HEK293 (cell line): ENCODE results near the gene YWHAQ.

Source experiments
- GFI1B ChIP-seq: fragments of 450-650 bp; formaldehyde crosslinking; IDR thresholded peaks from 2 replicates; pipeline ENCODE4 v1.5.1; 2016; ENCODE audit warnings: missing biosample characterization, missing genetic modification characterization
- IKZF3 ChIP-seq: fragments of 450-650 bp; IDR thresholded peaks from 2 replicates; pipeline ENCODE4 v1.5.0; 2018; ENCODE audit warnings: missing biosample characterization, mild to moderate bottlenecking, missing genetic modification characterization, moderate library complexity
- KLF1 ChIP-seq: fragments of 450-650 bp; formaldehyde crosslinking; IDR thresholded peaks from 2 replicates; pipeline ENCODE4 v1.5.1; 2016; ENCODE audit warnings: missing biosample characterization, missing genetic modification characterization
- KLF10 ChIP-seq: fragments of 450-650 bp; IDR thresholded peaks from 2 replicates; pipeline ENCODE4 v1.5.1; 2018; ENCODE audit warnings: missing biosample characterization, mild to moderate bottlenecking, missing genetic modification characterization
- KLF16 ChIP-seq: fragments of 450-650 bp; formaldehyde crosslinking; IDR thresholded peaks from 2 replicates; pipeline ENCODE4 v1.5.1; 2017; ENCODE audit warnings: missing biosample characterization, missing genetic modification characterization
- KLF9 ChIP-seq: fragments of 450-650 bp; formaldehyde crosslinking; IDR thresholded peaks from 2 replicates; pipeline ENCODE4 v1.5.1; 2016; ENCODE audit warnings: missing biosample characterization, missing genetic modification characterization, low read depth
- SCRT1 ChIP-seq: fragments of 450-650 bp; formaldehyde crosslinking; IDR thresholded peaks from 2 replicates; pipeline ENCODE4 v1.5.1; 2016; ENCODE audit warnings: missing biosample characterization, missing genetic modification characterization, borderline replicate concordance
- SP3 ChIP-seq: fragments of 450-650 bp; formaldehyde crosslinking; IDR thresholded peaks from 2 replicates; pipeline ENCODE4 v1.5.1; 2016; ENCODE audit warnings: missing biosample characterization, missing genetic modification characterization
- SP7 ChIP-seq: fragments of 450-650 bp; formaldehyde crosslinking; IDR thresholded peaks from 2 replicates; pipeline ENCODE4 v1.5.1; 2016; ENCODE audit warnings: missing biosample characterization, missing genetic modification characterization
- ZBTB20 ChIP-seq: fragments of 450-650 bp; formaldehyde crosslinking; IDR thresholded peaks from 2 replicates; pipeline ENCODE4 v1.5.1; 2016; ENCODE audit warnings: missing biosample characterization, missing genetic modification characterization
- ZBTB8A ChIP-seq: fragments of 450-650 bp; formaldehyde crosslinking; IDR thresholded peaks from 2 replicates; pipeline ENCODE4 v1.5.1; 2016; ENCODE audit warnings: missing biosample characterization, missing genetic modification characterization
- ZIC2 ChIP-seq: fragments of 450-650 bp; formaldehyde crosslinking; IDR thresholded peaks from 2 replicates; pipeline ENCODE4 v1.5.1; 2016; ENCODE audit warnings: missing biosample characterization, missing genetic modification characterization
- ZNF157 ChIP-seq: fragments of 450-650 bp; formaldehyde crosslinking; IDR thresholded peaks from 2 replicates; pipeline ENCODE4 v1.5.1; 2016; ENCODE audit warnings: missing biosample characterization, missing genetic modification characterization
- ZNF335 ChIP-seq: fragments of 450-650 bp; formaldehyde crosslinking; conservative IDR thresholded peaks from 2 replicates; pipeline ENCODE4 v1.5.1; 2016; ENCODE audit warnings: missing biosample characterization, missing genetic modification characterization
- ZNF391 ChIP-seq: fragments of 450-650 bp; formaldehyde crosslinking; IDR thresholded peaks from 2 replicates; pipeline ENCODE4 v1.5.1; 2016; ENCODE audit warnings: low read depth, missing biosample characterization, missing genetic modification characterization, borderline replicate concordance
- ZNF404 ChIP-seq: fragments of 450-650 bp; formaldehyde crosslinking; IDR thresholded peaks from 2 replicates; pipeline ENCODE4 v1.5.1; 2017; ENCODE audit warnings: missing biosample characterization, missing genetic modification characterization
- ZNF501 ChIP-seq: fragments of 450-650 bp; formaldehyde crosslinking; IDR thresholded peaks from 2 replicates; pipeline ENCODE4 v1.5.1; 2016; ENCODE audit warnings: missing biosample characterization, missing genetic modification characterization
- ZNF561 ChIP-seq: fragments of 450-650 bp; IDR thresholded peaks from 2 replicates; pipeline ENCODE4 v1.5.1; 2018; ENCODE audit warnings: missing biosample characterization, missing genetic modification characterization, borderline replicate concordance
- ZNF664 ChIP-seq: fragments of 450-650 bp; formaldehyde crosslinking; IDR thresholded peaks from 2 replicates; pipeline ENCODE4 v1.5.1; 2016; ENCODE audit warnings: missing biosample characterization, missing genetic modification characterization
- ZNF843 ChIP-seq: fragments of 450-650 bp; formaldehyde crosslinking; IDR thresholded peaks from 2 replicates; pipeline ENCODE4 v1.5.1; 2016; ENCODE audit warnings: missing biosample characterization, missing genetic modification characterization
- ZXDB ChIP-seq: fragments of 450-650 bp; formaldehyde crosslinking; IDR thresholded peaks from 2 replicates; pipeline ENCODE4 v1.5.1; 2016; ENCODE audit warnings: missing biosample characterization, missing genetic modification characterization
- TF ChIP-seq, protein P1 (sequence below): fragments of 450-650 bp; formaldehyde crosslinking; IDR thresholded peaks from 2 replicates; pipeline ENCODE4 v1.5.1; 2016; ENCODE audit warnings: missing biosample characterization, missing genetic modification characterization
- TF ChIP-seq, protein P2 (sequence below): fragments of 450-650 bp; formaldehyde crosslinking; IDR thresholded peaks from 2 replicates; pipeline ENCODE4 v1.5.1; 2016; ENCODE audit warnings: missing biosample characterization, missing genetic modification characterization
- TF ChIP-seq, protein P3 (sequence below): IDR thresholded peaks from 2 replicates; pipeline ENCODE4 v1.6.1; 2011; ENCODE audit warnings: mild to moderate bottlenecking, low read depth, low read length, borderline replicate concordance
- TF ChIP-seq, protein P4 (sequence below): fragments of 450-650 bp; formaldehyde crosslinking; IDR thresholded peaks from 2 replicates; pipeline ENCODE4 v1.5.1; 2016; ENCODE audit warnings: missing biosample characterization, missing genetic modification characterization, borderline replicate concordance
- TF ChIP-seq, protein P5 (sequence below): fragments of 450-650 bp; formaldehyde crosslinking; IDR thresholded peaks from 2 replicates; pipeline ENCODE4 v1.5.1; 2016; ENCODE audit warnings: missing biosample characterization, missing genetic modification characterization

The YWHAQ gene

DNA sequence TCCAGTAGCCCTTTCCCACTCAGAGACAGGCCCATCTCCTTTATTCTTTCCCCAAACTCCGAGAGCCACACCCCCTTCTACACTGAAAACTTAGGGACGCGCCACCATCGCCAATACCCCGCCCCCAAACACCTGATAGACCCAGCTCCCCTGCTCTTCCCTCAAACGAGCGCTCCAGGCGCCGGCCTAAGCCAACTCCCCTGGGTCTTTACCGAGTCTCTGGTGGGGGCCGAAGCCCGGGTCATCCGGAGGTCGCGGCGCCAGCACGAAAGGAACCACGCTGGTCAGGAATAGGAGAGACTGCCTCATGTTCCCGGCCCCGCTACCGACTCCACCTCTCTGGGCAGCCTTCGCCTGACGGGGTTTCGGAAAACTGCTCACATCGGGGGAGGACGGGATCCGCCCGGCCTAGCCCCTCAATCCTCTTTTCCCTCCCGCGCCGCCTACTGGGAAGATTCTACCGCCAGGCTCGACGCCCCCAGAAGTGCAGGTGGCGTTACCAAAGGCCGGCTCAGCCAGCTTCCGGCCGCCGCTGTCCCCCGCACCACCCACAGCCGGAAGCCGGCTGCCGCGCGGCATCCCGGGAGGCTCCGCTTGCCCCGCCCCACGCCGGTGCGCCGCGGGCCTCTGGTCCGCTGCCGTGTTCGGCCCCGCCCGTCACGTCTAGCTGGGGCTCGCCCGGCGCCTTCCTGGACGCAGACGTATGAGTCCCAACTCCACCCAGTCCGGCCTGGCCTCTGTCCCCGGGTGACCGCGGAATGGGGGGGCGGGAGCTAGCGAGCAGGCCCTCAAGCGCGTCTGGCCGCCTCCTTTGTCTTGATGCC is 75.3 kb downstream of the YWHAQ start, which contains the start of gene ADAM17 (continued):
- TF ChIP-seq ZNF157 (tag by site-specific recombination) (no peak), ZXDB (tag by site-specific recombination) (peak; percentile 69), ZNF843 (tag by site-specific recombination) (0 out of 2 replicates have a peak, but pooled peaks have one; percentile 37), KLF1 (peak; percentile 44; the same call in 1 of the 2 replicates), KLF16 (tag by site-specific recombination) (peak; percentile 48; the same call in 1 of the 2 replicates), ZNF561 (peak; percentile 81; the same call in 1 of the 2 replicates), ZNF501 (tag by site-specific recombination) (0 out of 2 replicates have a peak, but pooled peaks have one; percentile 58), KLF10 (tag by site-specific recombination) (peak; percentile 81), ZNF391 (tag by site-specific recombination) (peak; percentile 51; the same call in 1 of the 2 replicates), ZBTB20 (tag by site-specific recombination) (peak; percentile 56), GFI1B (tag by site-specific recombination) (no peak), ZNF664 (tag by site-specific recombination) (no peak), KLF9 (tag by site-specific recombination) (peak; percentile 96), ZNF335 (tag by site-specific recombination) (peak; percentile 96), ZNF404 (tag by site-specific recombination) (no peak), SP3 (tag by site-specific recombination) (peak; percentile 68), ZIC2 (peak; percentile 46), SCRT1 (tag by site-specific recombination) (0 out of 2 replicates have a peak, but pooled peaks have one; percentile 21), IKZF3 (tag by site-specific recombination) (peak; percentile 94), SP7 (tag by site-specific recombination) (peak; percentile 59), ZBTB8A (peak; percentile 72)
- TF ChIP-seq, protein P1, sequence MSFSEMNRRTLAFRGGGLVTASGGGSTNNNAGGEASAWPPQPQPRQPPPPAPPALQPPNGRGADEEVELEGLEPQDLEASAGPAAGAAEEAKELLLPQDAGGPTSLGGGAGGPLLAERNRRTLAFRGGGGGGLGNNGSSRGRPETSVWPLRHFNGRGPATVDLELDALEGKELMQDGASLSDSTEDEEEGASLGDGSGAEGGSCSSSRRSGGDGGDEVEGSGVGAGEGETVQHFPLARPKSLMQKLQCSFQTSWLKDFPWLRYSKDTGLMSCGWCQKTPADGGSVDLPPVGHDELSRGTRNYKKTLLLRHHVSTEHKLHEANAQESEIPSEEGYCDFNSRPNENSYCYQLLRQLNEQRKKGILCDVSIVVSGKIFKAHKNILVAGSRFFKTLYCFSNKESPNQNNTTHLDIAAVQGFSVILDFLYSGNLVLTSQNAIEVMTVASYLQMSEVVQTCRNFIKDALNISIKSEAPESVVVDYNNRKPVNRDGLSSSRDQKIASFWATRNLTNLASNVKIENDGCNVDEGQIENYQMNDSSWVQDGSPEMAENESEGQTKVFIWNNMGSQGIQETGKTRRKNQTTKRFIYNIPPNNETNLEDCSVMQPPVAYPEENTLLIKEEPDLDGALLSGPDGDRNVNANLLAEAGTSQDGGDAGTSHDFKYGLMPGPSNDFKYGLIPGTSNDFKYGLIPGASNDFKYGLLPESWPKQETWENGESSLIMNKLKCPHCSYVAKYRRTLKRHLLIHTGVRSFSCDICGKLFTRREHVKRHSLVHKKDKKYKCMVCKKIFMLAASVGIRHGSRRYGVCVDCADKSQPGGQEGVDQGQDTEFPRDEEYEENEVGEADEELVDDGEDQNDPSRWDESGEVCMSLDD (tag by site-specific recombination), result no peak
- TF ChIP-seq, protein P2, sequence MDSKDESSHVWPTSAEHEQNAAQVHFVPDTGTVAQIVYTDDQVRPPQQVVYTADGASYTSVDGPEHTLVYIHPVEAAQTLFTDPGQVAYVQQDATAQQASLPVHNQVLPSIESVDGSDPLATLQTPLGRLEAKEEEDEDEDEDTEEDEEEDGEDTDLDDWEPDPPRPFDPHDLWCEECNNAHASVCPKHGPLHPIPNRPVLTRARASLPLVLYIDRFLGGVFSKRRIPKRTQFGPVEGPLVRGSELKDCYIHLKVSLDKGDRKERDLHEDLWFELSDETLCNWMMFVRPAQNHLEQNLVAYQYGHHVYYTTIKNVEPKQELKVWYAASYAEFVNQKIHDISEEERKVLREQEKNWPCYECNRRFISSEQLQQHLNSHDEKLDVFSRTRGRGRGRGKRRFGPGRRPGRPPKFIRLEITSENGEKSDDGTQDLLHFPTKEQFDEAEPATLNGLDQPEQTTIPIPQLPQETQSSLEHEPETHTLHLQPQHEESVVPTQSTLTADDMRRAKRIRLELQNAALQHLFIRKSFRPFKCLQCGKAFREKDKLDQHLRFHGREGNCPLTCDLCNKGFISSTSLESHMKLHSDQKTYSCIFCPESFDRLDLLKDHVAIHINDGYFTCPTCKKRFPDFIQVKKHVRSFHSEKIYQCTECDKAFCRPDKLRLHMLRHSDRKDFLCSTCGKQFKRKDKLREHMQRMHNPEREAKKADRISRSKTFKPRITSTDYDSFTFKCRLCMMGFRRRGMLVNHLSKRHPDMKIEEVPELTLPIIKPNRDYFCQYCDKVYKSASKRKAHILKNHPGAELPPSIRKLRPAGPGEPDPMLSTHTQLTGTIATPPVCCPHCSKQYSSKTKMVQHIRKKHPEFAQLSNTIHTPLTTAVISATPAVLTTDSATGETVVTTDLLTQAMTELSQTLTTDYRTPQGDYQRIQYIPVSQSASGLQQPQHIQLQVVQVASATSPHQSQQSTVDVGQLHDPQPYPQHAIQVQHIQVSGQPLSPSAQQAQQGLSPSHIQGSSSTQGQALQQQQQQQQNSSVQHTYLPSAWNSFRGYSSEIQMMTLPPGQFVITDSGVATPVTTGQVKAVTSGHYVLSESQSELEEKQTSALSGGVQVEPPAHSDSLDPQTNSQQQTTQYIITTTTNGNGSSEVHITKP, result peak; percentile 89
- TF ChIP-seq, protein P3, sequence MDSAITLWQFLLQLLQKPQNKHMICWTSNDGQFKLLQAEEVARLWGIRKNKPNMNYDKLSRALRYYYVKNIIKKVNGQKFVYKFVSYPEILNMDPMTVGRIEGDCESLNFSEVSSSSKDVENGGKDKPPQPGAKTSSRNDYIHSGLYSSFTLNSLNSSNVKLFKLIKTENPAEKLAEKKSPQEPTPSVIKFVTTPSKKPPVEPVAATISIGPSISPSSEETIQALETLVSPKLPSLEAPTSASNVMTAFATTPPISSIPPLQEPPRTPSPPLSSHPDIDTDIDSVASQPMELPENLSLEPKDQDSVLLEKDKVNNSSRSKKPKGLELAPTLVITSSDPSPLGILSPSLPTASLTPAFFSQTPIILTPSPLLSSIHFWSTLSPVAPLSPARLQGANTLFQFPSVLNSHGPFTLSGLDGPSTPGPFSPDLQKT, result peak; percentile 63; the same call in 1 of the 2 replicates
- TF ChIP-seq, protein P4, sequence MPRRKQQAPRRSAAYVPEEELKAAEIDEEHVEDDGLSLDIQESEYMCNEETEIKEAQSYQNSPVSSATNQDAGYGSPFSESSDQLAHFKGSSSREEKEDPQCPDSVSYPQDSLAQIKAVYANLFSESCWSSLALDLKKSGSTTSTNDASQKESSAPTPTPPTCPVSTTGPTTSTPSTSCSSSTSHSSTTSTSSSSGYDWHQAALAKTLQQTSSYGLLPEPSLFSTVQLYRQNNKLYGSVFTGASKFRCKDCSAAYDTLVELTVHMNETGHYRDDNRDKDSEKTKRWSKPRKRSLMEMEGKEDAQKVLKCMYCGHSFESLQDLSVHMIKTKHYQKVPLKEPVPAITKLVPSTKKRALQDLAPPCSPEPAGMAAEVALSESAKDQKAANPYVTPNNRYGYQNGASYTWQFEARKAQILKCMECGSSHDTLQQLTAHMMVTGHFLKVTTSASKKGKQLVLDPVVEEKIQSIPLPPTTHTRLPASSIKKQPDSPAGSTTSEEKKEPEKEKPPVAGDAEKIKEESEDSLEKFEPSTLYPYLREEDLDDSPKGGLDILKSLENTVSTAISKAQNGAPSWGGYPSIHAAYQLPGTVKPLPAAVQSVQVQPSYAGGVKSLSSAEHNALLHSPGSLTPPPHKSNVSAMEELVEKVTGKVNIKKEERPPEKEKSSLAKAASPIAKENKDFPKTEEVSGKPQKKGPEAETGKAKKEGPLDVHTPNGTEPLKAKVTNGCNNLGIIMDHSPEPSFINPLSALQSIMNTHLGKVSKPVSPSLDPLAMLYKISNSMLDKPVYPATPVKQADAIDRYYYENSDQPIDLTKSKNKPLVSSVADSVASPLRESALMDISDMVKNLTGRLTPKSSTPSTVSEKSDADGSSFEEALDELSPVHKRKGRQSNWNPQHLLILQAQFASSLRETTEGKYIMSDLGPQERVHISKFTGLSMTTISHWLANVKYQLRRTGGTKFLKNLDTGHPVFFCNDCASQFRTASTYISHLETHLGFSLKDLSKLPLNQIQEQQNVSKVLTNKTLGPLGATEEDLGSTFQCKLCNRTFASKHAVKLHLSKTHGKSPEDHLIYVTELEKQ (tag by site-specific recombination), result 0 out of 2 replicates have a peak, but pooled peaks have one; percentile 11
- TF ChIP-seq, protein P5, sequence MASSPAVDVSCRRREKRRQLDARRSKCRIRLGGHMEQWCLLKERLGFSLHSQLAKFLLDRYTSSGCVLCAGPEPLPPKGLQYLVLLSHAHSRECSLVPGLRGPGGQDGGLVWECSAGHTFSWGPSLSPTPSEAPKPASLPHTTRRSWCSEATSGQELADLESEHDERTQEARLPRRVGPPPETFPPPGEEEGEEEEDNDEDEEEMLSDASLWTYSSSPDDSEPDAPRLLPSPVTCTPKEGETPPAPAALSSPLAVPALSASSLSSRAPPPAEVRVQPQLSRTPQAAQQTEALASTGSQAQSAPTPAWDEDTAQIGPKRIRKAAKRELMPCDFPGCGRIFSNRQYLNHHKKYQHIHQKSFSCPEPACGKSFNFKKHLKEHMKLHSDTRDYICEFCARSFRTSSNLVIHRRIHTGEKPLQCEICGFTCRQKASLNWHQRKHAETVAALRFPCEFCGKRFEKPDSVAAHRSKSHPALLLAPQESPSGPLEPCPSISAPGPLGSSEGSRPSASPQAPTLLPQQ, result peak; percentile 58; the same call in 1 of the 2 replicates
